HG03460 (cell line): ENCODE results near the gene RBPJ.

Experiments used
- ATAC-seq: cut with Tn5 transposase; IDR thresholded peaks from one replicate; pipeline ENCODE4 v1.9.1; 2021; ENCODE audit not compliant: unreplicated experiment

Gene RBPJ

GRCh38 chr4:26412381-26413372, 91.9 kb downstream of the RBPJ start:
- ATAC-seq = no peak

GRCh38 chr4:26413582-26413981, 92.8 kb downstream of the RBPJ start:
- ATAC-seq = no peak

DNA sequence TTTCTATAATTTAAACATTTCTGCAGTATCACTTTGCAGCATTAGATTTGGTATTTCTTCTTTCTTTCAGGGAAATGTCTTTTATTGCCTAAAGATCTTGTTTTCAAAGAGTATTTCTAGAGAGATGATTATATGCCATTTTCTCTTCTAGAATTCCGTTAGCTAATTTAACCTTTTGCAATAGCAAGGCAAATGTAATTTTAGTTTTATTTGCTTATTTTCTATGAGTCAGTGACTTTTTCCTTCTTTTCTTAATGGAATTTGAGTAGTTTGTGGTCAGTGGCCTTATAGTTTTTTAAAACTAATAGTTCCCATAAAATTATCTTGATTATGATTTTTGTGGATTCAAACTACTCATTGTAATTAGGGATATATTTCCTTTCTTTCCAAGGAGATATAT, 97.3 kb downstream of the RBPJ start:
- no peak for ATAC-seq

- no peak for ATAC-seq
Measured at GRCh38 chr4:26418850-26419249, 98.0 kb downstream of the RBPJ start.

GRCh38 chr4:26420438-26420837, 99.6 kb downstream of the RBPJ start:
- ATAC-seq = no peak

DNA sequence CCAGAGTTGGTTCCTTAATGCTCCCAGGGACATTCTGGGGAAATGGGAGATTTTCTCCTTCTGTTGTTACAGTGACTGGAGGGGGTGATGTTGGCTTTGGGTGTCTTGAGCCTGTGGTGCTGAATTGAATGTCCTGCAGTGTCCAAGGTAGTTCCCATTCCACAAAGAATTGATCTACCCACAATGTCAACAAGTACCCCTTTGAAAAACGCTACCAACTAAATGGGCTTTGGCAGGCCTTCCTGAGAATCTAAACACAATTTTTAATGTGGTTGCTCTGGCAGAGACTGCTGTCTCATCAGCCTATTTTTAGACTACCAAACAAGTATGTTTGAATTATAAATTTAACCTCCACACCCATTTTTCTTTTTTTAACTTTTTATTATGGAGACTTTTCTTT, 100.1 kb downstream of the RBPJ start:
- ATAC-seq = no peak

- no peak for ATAC-seq
Measured at GRCh38 chr4:26424153-26424552, 103.3 kb downstream of the RBPJ start.

GRCh38 chr4:26424838-26425237, 104.0 kb downstream of the RBPJ start:
- ATAC-seq = no peak

DNA sequence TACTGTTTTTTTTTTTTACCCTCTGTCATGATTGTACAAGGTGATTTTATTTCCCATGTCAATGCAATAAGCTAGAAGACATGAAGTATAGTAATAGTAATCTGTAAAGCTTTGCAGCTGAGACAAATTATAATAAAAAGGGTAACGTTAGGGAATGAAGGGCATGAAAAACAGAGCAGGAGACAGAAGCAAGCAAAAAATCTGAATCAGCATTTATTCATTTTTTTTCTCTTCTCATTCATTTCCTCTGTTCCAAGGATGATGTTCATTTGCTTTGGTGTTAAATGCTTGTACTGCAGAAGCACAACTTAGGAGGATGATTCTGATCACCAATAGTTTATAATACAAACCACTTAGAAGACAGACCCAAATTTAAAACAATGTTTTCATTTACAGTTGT, 105.1 kb downstream of the RBPJ start:
- no peak for ATAC-seq

GRCh38 chr4:26426892-26427291, 106.1 kb downstream of the RBPJ start:
- no peak for ATAC-seq

- ATAC-seq = no peak
Measured at GRCh38 chr4:26429910-26430309, 109.1 kb downstream of the RBPJ start.

GRCh38 chr4:26431461-26432180, 110.8 kb downstream of the RBPJ start:
- ATAC-seq = no peak

DNA sequence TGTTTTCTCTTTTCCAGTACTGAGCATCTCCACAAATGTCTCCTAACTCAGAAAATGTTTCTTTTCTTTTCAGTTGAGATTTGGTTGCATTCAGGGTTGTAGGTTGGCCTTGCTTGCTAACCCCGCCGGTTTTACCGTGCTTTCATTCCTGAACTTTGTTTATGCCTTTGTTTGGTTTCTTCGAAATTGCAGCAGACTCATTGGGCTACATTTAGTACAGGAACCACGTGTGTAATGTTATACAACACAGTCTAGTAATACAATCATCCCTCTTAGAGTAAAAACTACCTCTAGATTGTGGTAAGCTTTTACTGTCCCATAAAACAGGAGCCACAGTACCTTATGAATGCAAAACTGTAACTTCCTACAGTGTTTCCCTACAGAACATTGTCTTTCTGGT, 111.6 kb downstream of the RBPJ start:
- no peak for ATAC-seq

DNA sequence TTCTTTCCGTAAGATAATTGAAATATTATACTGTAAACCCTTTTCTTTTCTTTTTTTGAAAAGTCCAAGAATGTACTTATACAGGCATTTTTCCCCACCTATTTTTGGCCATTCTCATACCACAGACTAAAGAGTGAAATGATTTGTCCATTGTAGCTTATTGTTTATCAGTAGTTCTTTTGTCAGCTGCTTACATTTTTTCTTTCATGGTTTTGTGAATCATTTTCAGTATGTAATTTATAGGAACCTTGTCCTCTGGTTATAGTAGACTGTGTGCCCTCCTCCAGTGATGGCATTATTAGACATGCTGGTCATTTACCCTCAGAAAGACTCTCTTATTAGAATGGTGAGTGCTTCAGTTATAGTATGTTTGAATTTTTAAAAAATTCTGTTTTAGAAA, 112.7 kb downstream of the RBPJ start:
- ATAC-seq = no peak

DNA sequence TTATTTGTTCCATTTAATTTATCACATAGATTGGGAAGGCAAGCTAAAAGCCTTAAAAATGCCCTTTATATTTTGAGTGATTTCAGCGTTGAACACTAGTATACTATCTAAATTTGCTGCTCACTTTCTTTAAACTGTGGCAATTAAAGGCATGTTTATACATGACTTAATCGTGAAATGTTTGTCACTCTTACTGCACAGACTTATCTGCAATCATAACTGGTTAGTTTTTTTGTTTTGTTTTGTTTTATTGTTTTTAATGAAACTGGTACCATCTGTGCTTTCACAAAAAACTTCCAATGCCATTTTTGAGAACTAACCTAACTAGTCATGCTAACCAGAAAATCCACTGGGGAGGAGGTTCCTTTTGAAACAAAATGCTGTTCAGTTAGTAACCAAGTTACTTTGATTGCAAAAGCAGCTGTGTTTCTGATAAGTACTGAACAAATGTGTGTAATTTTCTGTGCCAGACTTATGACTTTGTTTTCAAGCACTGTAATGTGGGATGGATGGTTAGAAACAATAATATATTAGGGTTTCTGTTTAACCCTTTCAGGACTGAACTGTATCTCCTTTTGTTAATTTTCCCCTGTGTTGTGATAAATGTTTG, 113.3 kb downstream of the RBPJ start:
- no peak for ATAC-seq

DNA sequence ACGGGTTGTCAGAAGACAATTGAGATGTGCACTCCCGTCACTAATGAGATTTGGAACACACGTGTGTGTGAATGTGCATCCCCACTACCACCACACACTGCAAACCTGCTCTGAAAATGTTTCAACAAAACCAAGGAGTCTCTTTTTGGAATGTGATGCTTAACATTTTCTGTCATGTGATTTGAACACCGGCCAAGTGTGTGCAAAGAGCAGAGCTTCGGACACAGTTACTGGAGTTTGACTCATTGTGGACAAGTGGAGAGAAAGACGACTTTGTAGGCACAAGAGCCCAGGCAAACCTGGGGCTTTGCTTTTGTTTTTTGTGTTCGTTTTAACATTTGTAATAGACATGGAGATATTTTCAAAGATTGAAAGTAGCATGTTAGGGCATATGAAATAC, 120.3 kb downstream of the RBPJ start:
- ATAC-seq = no peak

DNA sequence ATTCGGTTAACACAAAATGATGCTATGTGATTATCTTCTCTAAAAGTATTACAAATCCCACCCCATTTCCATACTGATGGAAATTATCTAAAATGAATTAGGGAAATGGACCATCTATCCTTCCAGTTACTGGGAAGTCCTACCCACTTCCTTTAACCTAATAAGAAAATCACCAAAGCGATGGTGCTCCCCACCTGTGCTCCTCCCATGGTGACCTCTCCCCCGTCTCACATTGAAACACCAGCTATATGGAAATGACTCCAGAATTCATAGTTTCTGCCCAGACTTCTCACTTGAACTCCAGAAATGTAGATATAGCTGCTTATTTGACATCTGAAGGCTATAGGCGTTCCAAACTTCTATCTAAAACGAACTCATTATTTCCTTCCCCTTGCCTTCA, 121.0 kb downstream of the RBPJ start:
- ATAC-seq = no peak

- no peak for ATAC-seq
Measured at GRCh38 chr4:26447378-26447777, 126.6 kb downstream of the RBPJ start.

DNA sequence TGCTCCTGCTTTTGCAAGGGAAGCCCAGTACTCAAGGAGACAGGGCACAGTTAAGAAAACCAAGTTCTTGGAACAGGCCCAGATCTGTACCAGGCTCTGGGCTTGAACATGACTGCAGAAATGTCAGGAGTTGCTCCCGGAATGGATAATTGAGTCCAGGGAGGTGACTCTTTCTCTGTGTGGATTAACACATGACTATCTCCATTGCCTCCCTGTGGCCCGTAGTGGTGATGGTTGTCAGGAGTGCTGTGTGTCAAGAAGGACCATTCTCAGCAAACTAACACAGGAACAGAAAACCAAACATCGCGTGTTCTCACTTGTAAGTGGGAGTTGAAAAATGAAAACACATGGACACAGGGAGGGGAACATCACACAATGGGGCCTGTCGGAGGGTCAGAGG, 129.6 kb downstream of the RBPJ start:
- ATAC-seq = no peak

GRCh38 chr4:26451597-26451996, 130.8 kb downstream of the RBPJ start:
- ATAC-seq = no peak

DNA sequence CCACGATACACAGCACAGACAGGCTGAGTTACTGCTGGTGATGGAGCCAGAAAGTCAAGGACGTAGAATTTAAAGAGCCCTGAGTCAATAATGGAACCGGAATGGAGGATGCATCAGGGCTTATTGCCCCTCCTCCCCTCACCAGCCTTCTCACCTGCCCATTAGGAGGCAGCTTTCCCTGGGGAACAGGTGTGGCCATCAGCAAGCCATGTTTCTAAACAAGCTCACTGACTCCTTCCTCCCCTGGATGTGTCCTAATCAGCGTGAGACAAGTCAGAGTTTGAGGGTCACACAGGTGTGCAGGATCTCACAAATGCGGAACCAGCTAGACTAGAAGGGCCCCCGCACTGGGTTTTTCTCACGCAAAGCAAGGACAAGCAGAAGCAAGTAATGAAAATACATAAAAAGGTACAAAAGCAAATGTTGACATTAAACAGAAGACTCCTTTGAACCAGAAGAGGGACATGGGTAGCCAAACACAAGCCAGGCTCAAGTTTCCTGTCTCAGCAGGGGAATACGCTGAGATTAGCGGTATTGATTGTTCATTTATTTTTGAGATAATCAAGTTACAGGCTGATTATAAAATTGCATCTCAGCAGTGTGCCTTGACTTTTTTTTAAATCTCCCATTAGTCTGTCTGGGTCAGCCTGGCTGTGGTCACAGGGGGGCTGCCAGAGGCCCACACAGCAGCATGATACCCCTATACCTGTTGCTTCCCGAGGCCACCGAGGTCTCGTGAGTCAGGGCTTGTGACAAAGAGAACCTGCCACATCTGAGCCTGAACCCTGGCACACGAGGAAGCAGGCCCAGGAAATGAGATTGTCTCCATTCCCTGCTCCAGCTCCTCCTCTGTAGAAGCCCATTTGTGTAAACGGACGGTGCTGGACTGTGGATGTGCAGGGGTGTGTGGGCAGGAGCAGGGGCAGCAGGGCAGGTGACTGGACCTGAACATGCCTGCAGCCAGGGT, 132.0 kb downstream of the RBPJ start:
- no peak for ATAC-seq
